Osteocyte (in vitro differentiated cells): ENCODE measurements around the gene HES7. TPM values are rescaled to one million over a fixed set of nuclear protein-coding genes. Genes with fewer than 3 reads are reported as not detected.

ENCODE experiments used
- DNase-seq: peaks from one replicate; pipeline ENCODE4 v3.0.0; 2021; ENCODE audit warnings: mixed read lengths; ENCODE audit not compliant: unreplicated experiment; ENCODE audit errors: extremely low spot score
- H3K27ac Mint-ChIP-seq: one replicate; pipeline ENCODE4 v1.8.0; 2021; ENCODE audit warnings: mild to moderate bottlenecking, mixed read lengths; ENCODE audit not compliant: unreplicated experiment
- H3K27me3 Mint-ChIP-seq: one replicate; pipeline ENCODE4 v1.8.0; 2021; ENCODE audit warnings: mixed read lengths; ENCODE audit not compliant: unreplicated experiment
- H3K36me3 Mint-ChIP-seq: one replicate; pipeline ENCODE4 v1.8.0; 2021; ENCODE audit warnings: mixed read lengths; ENCODE audit not compliant: unreplicated experiment
- H3K4me1 Mint-ChIP-seq: one replicate; pipeline ENCODE4 v1.8.0; 2021; ENCODE audit warnings: mixed read lengths; ENCODE audit not compliant: unreplicated experiment
- H3K4me3 Mint-ChIP-seq: one replicate; pipeline ENCODE4 v1.8.0; 2021; ENCODE audit warnings: mild to moderate bottlenecking, moderate library complexity, mixed read lengths; ENCODE audit not compliant: unreplicated experiment
- H3K9me3 Mint-ChIP-seq: one replicate; pipeline ENCODE4 v1.8.0; 2021; ENCODE audit warnings: mixed read lengths; ENCODE audit not compliant: unreplicated experiment
- total RNA-seq: library from RNA; stranded (reverse); gene quantifications from 2 replicates; pipeline ENCODE4 v1.2.1, GENCODE V29; 2021
- TF ChIP-seq, protein P1 (sequence below): fragments of 200-600 bp; sonication (generic); IDR thresholded peaks from 2 replicates; pipeline ENCODE4 v1.5.0; 2021; ENCODE audit warnings: antibody characterized with exemption, mild to moderate bottlenecking, moderate library complexity

HES7 gene
- total RNA-seq, 1 donor from 2014 or later: 2.3 TPM

DNA sequence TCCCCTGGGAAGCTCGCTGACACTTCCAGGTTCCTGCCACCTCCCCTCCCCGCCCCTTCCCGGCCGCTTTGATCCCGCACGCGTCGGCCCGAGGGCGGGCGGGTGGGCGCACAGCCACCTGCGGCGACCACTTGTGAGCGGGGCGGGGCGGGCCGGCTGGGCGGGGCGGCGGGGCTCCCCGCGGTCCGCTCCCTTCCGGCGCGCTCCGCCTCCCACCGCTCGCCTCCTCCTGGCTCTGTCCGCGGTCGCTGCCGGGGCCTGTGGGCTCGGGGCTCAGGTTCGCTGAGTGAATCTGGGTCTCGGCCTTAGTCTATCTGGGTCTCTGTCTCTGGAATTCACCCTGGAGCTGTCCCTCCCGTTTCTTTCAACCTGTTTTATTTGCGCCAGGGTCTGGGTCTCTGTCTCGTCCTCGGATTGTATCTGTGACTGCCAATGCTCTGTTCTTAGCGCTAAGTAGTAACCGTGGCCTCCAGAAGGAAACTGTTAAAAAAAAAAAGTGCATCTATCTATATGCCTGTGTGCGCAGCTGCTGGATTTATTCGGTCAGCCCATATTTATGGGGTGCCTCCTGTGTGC is 2.7 kb upstream of the HES7 start:
- peak overlapping the region; percentile 87 for H3K4me3 Mint-ChIP-seq
- peaks cover 6% of the 10 kb centered on the region for H3K27me3 Mint-ChIP-seq
- H3K27ac Mint-ChIP-seq: peak overlapping the region; percentile 89
- no peaks in the 10 kb centered on the region for H3K36me3 Mint-ChIP-seq
- H3K9me3 Mint-ChIP-seq: no peaks in the 10 kb centered on the region
- DNase-seq: no peak
- peaks cover 40% of the 10 kb centered on the region for H3K4me1 Mint-ChIP-seq
- TF ChIP-seq, protein P1, sequence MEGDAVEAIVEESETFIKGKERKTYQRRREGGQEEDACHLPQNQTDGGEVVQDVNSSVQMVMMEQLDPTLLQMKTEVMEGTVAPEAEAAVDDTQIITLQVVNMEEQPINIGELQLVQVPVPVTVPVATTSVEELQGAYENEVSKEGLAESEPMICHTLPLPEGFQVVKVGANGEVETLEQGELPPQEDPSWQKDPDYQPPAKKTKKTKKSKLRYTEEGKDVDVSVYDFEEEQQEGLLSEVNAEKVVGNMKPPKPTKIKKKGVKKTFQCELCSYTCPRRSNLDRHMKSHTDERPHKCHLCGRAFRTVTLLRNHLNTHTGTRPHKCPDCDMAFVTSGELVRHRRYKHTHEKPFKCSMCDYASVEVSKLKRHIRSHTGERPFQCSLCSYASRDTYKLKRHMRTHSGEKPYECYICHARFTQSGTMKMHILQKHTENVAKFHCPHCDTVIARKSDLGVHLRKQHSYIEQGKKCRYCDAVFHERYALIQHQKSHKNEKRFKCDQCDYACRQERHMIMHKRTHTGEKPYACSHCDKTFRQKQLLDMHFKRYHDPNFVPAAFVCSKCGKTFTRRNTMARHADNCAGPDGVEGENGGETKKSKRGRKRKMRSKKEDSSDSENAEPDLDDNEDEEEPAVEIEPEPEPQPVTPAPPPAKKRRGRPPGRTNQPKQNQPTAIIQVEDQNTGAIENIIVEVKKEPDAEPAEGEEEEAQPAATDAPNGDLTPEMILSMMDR: no peak

DNA sequence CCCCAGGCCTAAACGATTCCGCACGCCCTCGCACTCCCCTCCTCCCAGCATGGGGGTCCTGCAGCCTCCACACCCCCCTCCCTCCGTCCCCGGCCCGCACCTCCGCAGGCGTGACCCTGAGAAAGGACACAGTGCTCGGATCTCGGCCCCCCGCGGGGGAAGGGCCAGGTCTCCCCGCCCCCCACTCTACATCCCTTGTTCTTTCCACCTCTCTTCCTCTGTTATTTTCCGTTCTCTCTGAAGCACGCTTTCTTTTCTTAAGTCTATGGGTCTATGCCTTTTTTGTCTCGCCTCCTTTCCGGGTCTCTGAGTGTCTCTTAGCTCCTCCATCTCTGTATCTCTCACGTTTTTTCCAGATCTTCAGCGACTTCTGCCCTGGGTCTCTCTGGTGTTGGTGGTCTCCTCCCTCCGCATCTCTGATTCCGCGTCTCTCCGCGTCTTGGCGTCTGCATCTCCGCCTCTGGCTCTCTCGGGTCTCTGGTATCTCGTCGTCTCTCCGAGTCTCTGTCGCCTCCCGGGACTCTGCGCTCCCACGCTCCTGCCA is 2.1 kb upstream of the HES7 start:
- H3K4me3 Mint-ChIP-seq: peak overlapping the region; percentile 87
- no peaks in the 10 kb centered on the region for H3K9me3 Mint-ChIP-seq
- H3K4me1 Mint-ChIP-seq: peaks cover 42% of the 10 kb centered on the region
- H3K27me3 Mint-ChIP-seq: peaks cover 6% of the 10 kb centered on the region
- peak overlapping the region; percentile 69 for H3K27ac Mint-ChIP-seq
- TF ChIP-seq, protein P1: no peak
- DNase-seq: no peak
- H3K36me3 Mint-ChIP-seq: no peaks in the 10 kb centered on the region

DNA sequence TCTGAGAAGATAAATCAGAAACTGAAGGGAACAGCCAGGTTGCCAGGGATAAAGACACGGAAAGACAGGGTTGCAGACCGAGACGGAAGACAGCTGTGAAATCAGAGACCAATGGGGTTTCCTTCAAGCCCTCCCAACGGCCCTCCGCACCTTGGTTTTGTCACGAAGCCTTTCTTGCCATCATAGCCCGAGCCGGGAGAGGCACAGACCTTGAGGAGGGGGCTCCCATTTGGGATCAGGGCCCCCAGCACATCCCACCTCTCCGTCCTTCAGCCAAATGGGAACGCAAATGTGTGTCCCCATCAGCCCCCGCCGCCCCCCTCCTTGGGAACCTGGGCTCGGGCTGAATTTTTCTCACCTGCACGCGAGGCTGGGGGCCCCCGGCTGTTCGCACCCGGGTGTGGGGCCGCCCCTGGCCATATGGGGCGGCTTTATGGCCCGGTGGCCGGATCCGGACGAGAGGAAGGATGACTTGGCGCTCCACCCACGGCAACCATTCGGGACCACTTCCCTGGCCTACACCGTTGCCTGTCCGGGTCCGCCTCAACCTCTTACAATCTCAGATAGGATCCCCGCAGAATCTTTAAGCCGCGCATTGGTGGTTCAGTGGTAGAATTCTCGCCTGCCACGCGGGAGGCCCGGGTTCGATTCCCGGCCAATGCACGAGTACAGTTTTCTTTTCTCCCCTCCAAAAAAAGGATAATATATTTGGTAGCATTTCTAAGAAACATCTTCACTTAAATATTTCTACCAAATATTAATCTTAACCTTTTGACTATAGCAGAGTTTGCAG is 1.4 kb upstream of the HES7 start:
- TF ChIP-seq, protein P1: no peak
- peak overlapping the region; percentile 69 for H3K27ac Mint-ChIP-seq
- peaks cover 48% of the 10 kb centered on the region for H3K4me1 Mint-ChIP-seq
- H3K36me3 Mint-ChIP-seq: no peaks in the 10 kb centered on the region
- H3K4me3 Mint-ChIP-seq: peak overlapping the region; percentile 87
- no peaks in the 10 kb centered on the region for H3K9me3 Mint-ChIP-seq
- H3K27me3 Mint-ChIP-seq: peaks cover 6% of the 10 kb centered on the region
- peak; percentile 93 for DNase-seq

DNA sequence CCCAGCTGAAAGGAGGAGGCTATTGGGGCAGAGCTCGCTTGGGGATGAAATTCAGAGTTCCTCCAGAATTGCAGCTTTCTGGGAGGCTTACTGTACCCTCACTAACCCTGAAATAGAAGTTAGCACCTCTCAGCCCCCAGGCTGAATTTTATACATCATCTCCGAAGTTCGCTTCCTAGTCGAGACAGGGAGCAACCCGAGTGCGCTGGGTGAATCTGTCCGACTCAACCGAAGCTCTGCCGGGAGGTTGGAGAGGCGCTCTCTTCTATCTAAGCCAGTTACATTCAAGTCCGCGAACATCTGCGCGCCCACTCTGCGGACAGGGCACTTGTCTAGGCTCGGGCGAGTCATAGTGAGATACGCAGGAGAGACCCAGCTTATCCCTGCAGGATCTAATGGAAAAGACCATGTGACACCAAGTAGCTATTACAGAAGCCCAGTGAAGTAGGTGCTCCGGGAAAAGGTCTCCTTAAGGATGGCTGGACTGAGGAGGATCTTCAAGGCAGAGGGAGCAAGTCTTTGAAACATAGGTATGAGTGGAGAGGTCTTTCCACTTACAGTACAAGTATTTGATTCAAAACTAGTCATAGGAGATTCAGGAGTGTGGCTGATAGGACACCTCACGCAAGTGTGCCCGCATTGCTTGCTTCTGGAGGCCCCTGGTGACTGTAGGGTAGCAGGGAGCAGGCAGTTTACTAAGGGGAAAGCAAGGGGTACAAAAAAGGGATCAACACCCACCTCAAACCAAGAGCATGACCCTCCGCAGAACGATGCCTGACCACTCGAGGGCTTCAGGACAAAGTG is 646 bp upstream of the HES7 start:
- H3K4me1 Mint-ChIP-seq: peaks cover 56% of the 10 kb centered on the region
- no peak for DNase-seq

More for the DNA sequence above, 646 bp upstream of the HES7 start:
- TF ChIP-seq, protein P1: no peak
- Mint-ChIP-seq H3K4me3 (peak overlapping the region; percentile 87), H3K36me3 (no peaks in the 10 kb centered on the region), H3K9me3 (no peaks in the 10 kb centered on the region), H3K27ac (peak overlapping the region; percentile 53), H3K27me3 (no peaks in the 10 kb centered on the region)
